H1 (cell line): ENCODE results near the gene SF3B2. TPM values are rescaled to one million over a fixed set of nuclear protein-coding genes. Genes with fewer than 3 reads are reported as not detected.

Experiments used
- CTCF ChIA-PET: fragments of 300-600 bp; sonication (Branson Sonifier 250); formaldehyde crosslinking; loops from one replicate; lab custom pipeline; 2021; ENCODE audit not compliant: partially characterized antibody; lab: Charles Lee
- POLR2A ChIA-PET: fragments of 300-600 bp; sonication (Branson Sonifier 250); formaldehyde crosslinking; loops from one replicate; lab custom pipeline; 2021; ENCODE audit warnings: inconsistent platforms; ENCODE audit not compliant: partially characterized antibody; lab: Charles Lee
- DNase-seq, 2 experiments: peaks; one replicate each; pipeline versions ENCODE4 v3.0.0 to v3.0.0-alpha.2; 2010 to 2022; ENCODE audit warnings: low spot score in 2 of 2, low read depth in 1 of 2, mixed read lengths in 1 of 2
- FAIRE-seq: peaks from 2 replicates; lab custom pipeline; 2011; peaks lifted over from hg19 to GRCh38; lab: Jason Lieb, UNC
- H2AFZ ChIP-seq: 2 replicates; pipeline ENCODE4 v1.8.1; 2012; ENCODE audit warnings: low read length, inconsistent platforms
- H2AK5ac ChIP-seq: 2 replicates; pipeline ENCODE4 v1.6.1; 2013; ENCODE audit warnings: low read depth, low read length
- H2BK120ac ChIP-seq: replicated peaks from 2 replicates; pipeline ENCODE3; 2013; ENCODE audit warnings: low read depth, low read length, inconsistent platforms
- H2BK12ac ChIP-seq: 2 replicates; pipeline ENCODE4 v1.6.1; 2013; ENCODE audit warnings: low read depth, low read length
- H2BK15ac ChIP-seq: 2 replicates; pipeline ENCODE4 v1.6.1; 2013; ENCODE audit warnings: low read length
- H2BK20ac ChIP-seq: 2 replicates; pipeline ENCODE4 v1.6.1; 2013; ENCODE audit warnings: low read length
- H2BK5ac ChIP-seq: 2 replicates; pipeline ENCODE4 v1.6.1; 2013; ENCODE audit warnings: low read depth, low read length
- H3K14ac ChIP-seq: 2 replicates; pipeline ENCODE4 v1.6.1; 2013; ENCODE audit warnings: inconsistent platforms; ENCODE audit not compliant: insufficient read length
- H3K18ac ChIP-seq: 2 replicates; pipeline ENCODE4 v1.6.1; 2013; ENCODE audit warnings: low read length; ENCODE audit errors: extremely low read depth
- H3K23ac ChIP-seq: 2 replicates; pipeline ENCODE4 v1.6.1; 2013; ENCODE audit warnings: inconsistent platforms; ENCODE audit not compliant: insufficient read length
- H3K23me2 ChIP-seq: 2 replicates; pipeline ENCODE4 v1.6.1; 2013; ENCODE audit warnings: low read depth, low read length
- H3K27ac ChIP-seq: 2 replicates; pipeline ENCODE4 v1.6.1; 2011; ENCODE audit warnings: low read depth, low read length, inconsistent platforms
- H3K27me3 ChIP-seq, 4 experiments: replicated peaks in 1 of 4; 1 replicate in 1 of 4; 2 replicates in 3 of 4; pipeline versions ENCODE4 v1.6.1 to v1.8.1; 2011 to 2013; ENCODE audit warnings: low read length in 3 of 4, mild to moderate bottlenecking in 3 of 4, inconsistent platforms in 2 of 4, mixed read lengths in 2 of 4, moderate library complexity in 1 of 4; ENCODE audit not compliant: control insufficient read depth in 3 of 4, insufficient read depth in 3 of 4; ENCODE audit errors: extremely low read depth in 1 of 4
- H3K36me3 ChIP-seq, 4 experiments: 2 replicates each; pipeline versions ENCODE4 v1.6.1 to v1.8.1; 2011 to 2013; ENCODE audit warnings: mild to moderate bottlenecking in 4 of 4, low read length in 3 of 4, moderate library complexity in 2 of 4, control low read depth in 1 of 4, inconsistent platforms in 1 of 4; ENCODE audit not compliant: insufficient read depth in 4 of 4, control insufficient read depth in 2 of 4
- H3K4ac ChIP-seq: replicated peaks from 2 replicates; pipeline ENCODE3; 2013; ENCODE audit warnings: low read length, low read depth, mixed read lengths, inconsistent platforms; ENCODE audit not compliant: insufficient read length
- H3K4me1 ChIP-seq, 4 experiments: replicated peaks in 1 of 4; 1 replicate in 1 of 4; 2 replicates in 3 of 4; pipeline versions ENCODE4 v1.6.1 to v1.8.1; 2011 to 2013; ENCODE audit warnings: low read length in 3 of 4, inconsistent platforms in 2 of 4, mixed read lengths in 1 of 4; ENCODE audit not compliant: insufficient read depth in 4 of 4, control insufficient read depth in 3 of 4
- H3K4me2 ChIP-seq, 2 experiments: 2 replicates each; pipeline versions ENCODE4 v1.6.1 to v1.8.1; 2011 to 2013; ENCODE audit warnings: low read depth in 2 of 2, low read length in 2 of 2, control low read depth in 1 of 2, inconsistent platforms in 1 of 2, mild to moderate bottlenecking in 1 of 2; ENCODE audit not compliant: insufficient read depth in 1 of 2
- H3K4me3 ChIP-seq, 4 experiments: fragments of 200-600, 300-600 bp in 1 of 4; sonication (generic), shearing (Covaris generic), sonication (Bioruptor Twin) in 1 of 4; 2 replicates each; pipeline versions ENCODE4 v1.5.1 to v1.8.1; 2011 to 2016; ENCODE audit warnings: low read length in 4 of 4, low read depth in 3 of 4, control low read depth in 2 of 4, inconsistent platforms in 2 of 4, mild to moderate bottlenecking in 2 of 4, mixed read lengths in 1 of 4, moderate library complexity in 1 of 4; ENCODE audit not compliant: insufficient read depth in 2 of 4; ENCODE audit errors: extremely low read depth in 1 of 4
- H3K56ac ChIP-seq: replicated peaks from 2 replicates; pipeline ENCODE3; 2013; ENCODE audit warnings: low read depth, mild to moderate bottlenecking, mixed read lengths, low read length, inconsistent platforms; ENCODE audit not compliant: insufficient read length
- H3K79me1 ChIP-seq: 2 replicates; pipeline ENCODE4 v1.6.1; 2013; ENCODE audit warnings: low read depth, low read length, control low read depth
- H3K79me2 ChIP-seq, 2 experiments: 2 replicates each; pipeline versions ENCODE4 v1.6.1 to v1.8.1; 2012 to 2013; ENCODE audit warnings: low read length in 2 of 2, mild to moderate bottlenecking in 2 of 2, inconsistent platforms in 1 of 2; ENCODE audit not compliant: insufficient read depth in 2 of 2, control insufficient read depth in 1 of 2
- H3K9ac ChIP-seq, 4 experiments: replicated peaks in 1 of 4; 1 replicate in 1 of 4; 2 replicates in 3 of 4; pipeline versions ENCODE4 v1.6.1 to v1.8.1; 2011 to 2013; ENCODE audit warnings: low read depth in 3 of 4, low read length in 3 of 4, control low read depth in 2 of 4, mild to moderate bottlenecking in 2 of 4, moderate library complexity in 2 of 4, inconsistent platforms in 1 of 4; ENCODE audit errors: extremely low read depth in 1 of 4
- H3K9me3 ChIP-seq, 2 experiments: 2 replicates each; pipeline versions ENCODE4 v1.6.1 to v1.8.1; 2012 to 2013; ENCODE audit warnings: mild to moderate bottlenecking in 2 of 2, moderate library complexity in 2 of 2, control low read depth in 1 of 2, inconsistent platforms in 1 of 2, low read depth in 1 of 2, low read length in 1 of 2, mixed read lengths in 1 of 2; ENCODE audit not compliant: insufficient read depth in 2 of 2
- H4K20me1 ChIP-seq, 2 experiments: replicated peaks in 1 of 2; 2 replicates each; pipeline versions ENCODE3 to v1.8.1; 2011 to 2013; ENCODE audit warnings: inconsistent platforms in 2 of 2, low read length in 2 of 2, mild to moderate bottlenecking in 1 of 2; ENCODE audit not compliant: insufficient read depth in 2 of 2, control insufficient read depth in 1 of 2
- H4K5ac ChIP-seq: 2 replicates; pipeline ENCODE4 v1.6.1; 2013; ENCODE audit warnings: low read length, low read depth, mixed read lengths, inconsistent platforms; ENCODE audit not compliant: insufficient read length
- H4K8ac ChIP-seq: 2 replicates; pipeline ENCODE4 v1.8.0; 2013; ENCODE audit warnings: mild to moderate bottlenecking, moderate library complexity, low read length, inconsistent platforms; ENCODE audit not compliant: insufficient read depth; ENCODE audit errors: extremely low read depth
- H4K91ac ChIP-seq: replicated peaks from 2 replicates; pipeline ENCODE3; 2013; ENCODE audit warnings: low read length, mixed read lengths, inconsistent platforms; ENCODE audit not compliant: insufficient read length
- CEBPB ChIP-seq: IDR thresholded peaks from 2 replicates; pipeline ENCODE4 v1.6.1; 2012; ENCODE audit warnings: low read depth, low read length
- CHD2 ChIP-seq: IDR thresholded peaks from 2 replicates; pipeline ENCODE4 v1.6.1; 2012; ENCODE audit warnings: low read length, improper control_type of control experiment
- KDM5A ChIP-seq: fragments of 200-600 bp; IDR thresholded peaks from 2 replicates; pipeline ENCODE4 v1.7.1; 2012; ENCODE audit warnings: mild to moderate bottlenecking, low read length, inconsistent platforms, mixed read lengths
- SIN3A ChIP-seq, 2 experiments: IDR thresholded peaks in 1 of 2; conservative IDR thresholded peaks in 1 of 2; 2 replicates each; pipeline ENCODE4 v1.6.1; 2011 to 2012; ENCODE audit warnings: low read length in 2 of 2, improper control_type of control experiment in 1 of 2, low read depth in 1 of 2, mild to moderate bottlenecking in 1 of 2
- SIX5 ChIP-seq: IDR thresholded peaks from 2 replicates; pipeline ENCODE4 v1.6.1; 2011; ENCODE audit warnings: mild to moderate bottlenecking, low read depth, low read length
- SP4 ChIP-seq: IDR thresholded peaks from 2 replicates; pipeline ENCODE4 v1.6.1; 2012; ENCODE audit warnings: low read length, inconsistent platforms
- ZNF274 ChIP-seq: IDR thresholded peaks from 2 replicates; pipeline ENCODE4 v1.7.0; 2012; ENCODE audit warnings: low read length, borderline replicate concordance; ENCODE audit errors: extremely low read depth
- WGBS, 2 experiments: shearing (Covaris generic) in 1 of 2; methylation state at CpG; one replicate each; pipeline versions ENCODE4 v1.1.6 to v1.1.7; 2013 to 2015; ENCODE audit warnings: low lambda C conversion rate in 2 of 2, mixed read lengths in 2 of 2, inconsistent platforms in 1 of 2, low coverage in 1 of 2, missing lambda C conversion rate in 1 of 2; ENCODE audit not compliant: insufficient replicate concordance in 2 of 2, insufficient coverage in 1 of 2, insufficient read length in 1 of 2; ENCODE audit errors: extremely low coverage in 1 of 2, missing lambda C conversion rate in 1 of 2; 5-methylcytosine and 5-hydroxymethylcytosine counted together
- polyA plus RNA-seq, 7 experiments: library from polyadenylated mRNA; depleted of rRNA in 3 of 7; stranded (reverse) in 5 of 7; unstranded in 2 of 7; fragments of >200 nt in 5 of 7; fragments of 200-250 nt in 2 of 7; gene quantifications; 1 replicate in 5 of 7; 2 replicates in 1 of 7; 4 replicates in 1 of 7; pipeline versions ENCODE4 v1.2.1 to v1.2.3, GENCODE V29; 2011 to 2013; ENCODE audit warnings: missing spikeins in 2 of 7, mixed read lengths in 2 of 7
- total RNA-seq: library from RNA; stranded (reverse); fragmentation: NEBNext Ultra II Directional; extraction: Animal tissue kit (Norgen Biotek cat#: 25700); gene quantifications from 2 replicates; pipeline ENCODE4 v1.2.1, GENCODE V29; 2021
- TF ChIP-seq, protein P1 (sequence below), 3 experiments: IDR thresholded peaks; 1 replicate in 2 of 3; 2 replicates in 1 of 3; pipeline versions ENCODE4 v1.5.1 to v1.6.1; 2011; ENCODE audit warnings: low read length in 3 of 3, mild to moderate bottlenecking in 3 of 3, inconsistent platforms in 2 of 3, low read depth in 1 of 3, moderate library complexity in 1 of 3; ENCODE audit not compliant: insufficient read depth in 1 of 3; ENCODE audit errors: control extremely low read depth in 1 of 3

SF3B2 gene
- total and polyA plus RNA-seq, 2 of the 8 experiments (the other 6 are each of a cell fraction or from before 2014, with no cell fraction given), result 182 to 237 TPM

- H3K4me1 ChIP-seq, result peaks cover 0 to 3% (median under 1%) of the 10 kb centered on the region in 4 experiments; a peak in 1 of 7 replicates
- H3K27me3 ChIP-seq, result no peaks in the 10 kb centered on the region
- H3K4me3 ChIP-seq, result no peak overlapping the region
- no peaks in the 10 kb centered on the region for H4K20me1 ChIP-seq
- no peak overlapping the region for H2BK12ac ChIP-seq
- no peak overlapping the region for H2BK5ac ChIP-seq
- H3K4me2 ChIP-seq, result no peak overlapping the region
- FAIRE-seq (no peak), DNase-seq (no peak)
- no peak overlapping the region for H2BK20ac ChIP-seq
- no peak overlapping the region for H3K56ac ChIP-seq
- H2BK120ac ChIP-seq, result no peak overlapping the region
- H4K91ac ChIP-seq, result no peak overlapping the region
- no peak overlapping the region for H3K23ac ChIP-seq
- ChIA-PET POLR2A (interaction anchor here (0.8 kb wide), 1 partner anchor 48 kb away, joined by 3 read pairs; no protein-coding TSS in a partner anchor), CTCF (interaction anchor here (1.3 to 2.8 kb wide), 3 partner anchors 11 to 45 kb away, joined by 3 to 9 read pairs (median 5); no protein-coding TSS in a partner anchor)
- H3K79me2 ChIP-seq, result no peaks in the 10 kb centered on the region; a peak in 1 of 4 replicates
- no peak overlapping the region for H3K14ac ChIP-seq
- peaks cover 3% of the 10 kb centered on the region; the same call in 1 of the 2 replicates for H3K79me1 ChIP-seq
- H2AK5ac ChIP-seq, result no peak overlapping the region
- H3K4ac ChIP-seq, result no peak overlapping the region
- H3K9me3 ChIP-seq, result no peaks in the 10 kb centered on the region
- H2BK15ac ChIP-seq, result no peak overlapping the region
- no peak overlapping the region for H3K9ac ChIP-seq
- H3K23me2 ChIP-seq, result no peaks in the 10 kb centered on the region; the same call in 1 of the 2 replicates
- WGBS, 2 experiments, result 91% methylated on average over 3 of the region's 3 CpGs; no CpG with 5 or more reads in 1 of the 2 experiments
- no peak overlapping the region for H3K18ac ChIP-seq
- H2AFZ ChIP-seq, result no peak overlapping the region
- no peak overlapping the region for H4K8ac ChIP-seq
- H3K27ac ChIP-seq, result no peak overlapping the region
- no peaks in the 10 kb centered on the region for H3K36me3 ChIP-seq
- no peak overlapping the region for H4K5ac ChIP-seq
- TF ChIP-seq KDM5A (no peak), CEBPB (no peak), SIX5 (no peak), CHD2 (no peak), ZNF274 (no peak), SIN3A (conservative IDR thresholded peaks at IDR 0.05 in 1 of 2, IDR thresholded peaks at IDR 0.05 in 1 of 2; ENCODE audit: low read depth in 1 of 2, low read length in 2 of 2) (no peak), SP4 (no peak)
- TF ChIP-seq, protein P1, sequence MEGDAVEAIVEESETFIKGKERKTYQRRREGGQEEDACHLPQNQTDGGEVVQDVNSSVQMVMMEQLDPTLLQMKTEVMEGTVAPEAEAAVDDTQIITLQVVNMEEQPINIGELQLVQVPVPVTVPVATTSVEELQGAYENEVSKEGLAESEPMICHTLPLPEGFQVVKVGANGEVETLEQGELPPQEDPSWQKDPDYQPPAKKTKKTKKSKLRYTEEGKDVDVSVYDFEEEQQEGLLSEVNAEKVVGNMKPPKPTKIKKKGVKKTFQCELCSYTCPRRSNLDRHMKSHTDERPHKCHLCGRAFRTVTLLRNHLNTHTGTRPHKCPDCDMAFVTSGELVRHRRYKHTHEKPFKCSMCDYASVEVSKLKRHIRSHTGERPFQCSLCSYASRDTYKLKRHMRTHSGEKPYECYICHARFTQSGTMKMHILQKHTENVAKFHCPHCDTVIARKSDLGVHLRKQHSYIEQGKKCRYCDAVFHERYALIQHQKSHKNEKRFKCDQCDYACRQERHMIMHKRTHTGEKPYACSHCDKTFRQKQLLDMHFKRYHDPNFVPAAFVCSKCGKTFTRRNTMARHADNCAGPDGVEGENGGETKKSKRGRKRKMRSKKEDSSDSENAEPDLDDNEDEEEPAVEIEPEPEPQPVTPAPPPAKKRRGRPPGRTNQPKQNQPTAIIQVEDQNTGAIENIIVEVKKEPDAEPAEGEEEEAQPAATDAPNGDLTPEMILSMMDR (IDR thresholded peaks at IDR 0.05; ENCODE audit: control extremely low read depth in 1 of 3, insufficient read depth in 1 of 3, low read depth in 1 of 3, low read length in 3 of 3), result no peak
Observed at GRCh38 chr11:66089067-66089466, 36.9 kb downstream of the SF3B2 start.
